ENCODE results near the gene PCDHA10. TPM values are rescaled to one million over a fixed set of nuclear protein-coding genes. Genes with fewer than 3 reads are reported as not detected.

Gene PCDHA10
- total RNA-seq = not detected in 2 replicates

GRCh38 chr5:140855772-140856674 is at the start of gene PCDHA10:
Gene PCDHA10, plus strand, starts transcription at chr5:140855897. Its CDS starts 152 bp downstream, at chr5:140856049.

GRCh38 chr5:140806834-140807775 is 48.6 kb upstream of the PCDHA10 start, which contains the start of gene PCDHA4:
Gene PCDHA4, plus strand, starts transcription at chr5:140807068.

GRCh38 chr5:140821375-140822280 is 34.1 kb upstream of the PCDHA10 start, which contains the start of gene PCDHA5:
Gene PCDHA5, plus strand, starts transcription at chr5:140821613.

GRCh38 chr5:140827704-140828361 is 27.9 kb upstream of the PCDHA10 start, which contains the start of gene PCDHA6:
Gene PCDHA6, plus strand, starts transcription at chr5:140827960. Its CDS starts 132 bp downstream, at chr5:140828092.

GRCh38 chr5:140833993-140834392 is 21.7 kb upstream of the PCDHA10 start, which contains the start of gene PCDHA7:
Gene PCDHA7, plus strand, starts transcription at chr5:140834269. Its CDS starts 115 bp downstream, at chr5:140834384.

GRCh38 chr5:140840978-140841962 is 14.4 kb upstream of the PCDHA10 start, which contains the start of gene PCDHA8:
Gene PCDHA8, plus strand, starts transcription at chr5:140841187. Its CDS starts 135 bp downstream, at chr5:140841322.

GRCh38 chr5:140848139-140849102 is 7.3 kb upstream of the PCDHA10 start, which contains the start of gene PCDHA9:
Gene PCDHA9, plus strand, starts transcription at chr5:140848382. Its CDS starts 114 bp downstream, at chr5:140848496.

GRCh38 chr5:140868721-140869554 is 13.2 kb downstream of the PCDHA10 start, which contains the start of gene PCDHA11:
Gene PCDHA11, plus strand, starts transcription at chr5:140868957. Its CDS starts 147 bp downstream, at chr5:140869104.

GRCh38 chr5:140875085-140876065 is 19.7 kb downstream of the PCDHA10 start, which contains the start of gene PCDHA12:
Gene PCDHA12, plus strand, starts transcription at chr5:140875308. Its CDS starts 165 bp downstream, at chr5:140875473.

GRCh38 chr5:140881889-140882590 is 26.3 kb downstream of the PCDHA10 start, which contains the start of gene PCDHA13:
Gene PCDHA13, plus strand, starts transcription at chr5:140882124. Its CDS starts 145 bp downstream, at chr5:140882269.

Other genes starting within 250 kb of the PCDHA10 start
- 0.35 TPM in 1 of 2 replicates, not detected in the other for gene CD14, start 222.7 kb upstream of the PCDHA10 start, total RNA-seq
- gene TMCO6, start 216.4 kb upstream of the PCDHA10 start, total RNA-seq = 20.9 and 39.2 TPM in 2 replicates
- 64.0 and 70.0 TPM in 2 replicates for gene NDUFA2, start 208.3 kb upstream of the PCDHA10 start, total RNA-seq
- gene IK, start 208.1 kb upstream of the PCDHA10 start, total RNA-seq = 74.9 and 77.6 TPM in 2 replicates
- gene WDR55, start 191.0 kb upstream of the PCDHA10 start, total RNA-seq = 12.9 and 19.2 TPM in 2 replicates
- 0.28 and 0.35 TPM in 2 replicates for gene DND1, start 182.3 kb upstream of the PCDHA10 start, total RNA-seq
- 83.6 TPM in 2 replicates for gene HARS1, start 164.5 kb upstream of the PCDHA10 start, total RNA-seq
- 33.1 and 35.0 TPM in 2 replicates for gene HARS2, start 164.4 kb upstream of the PCDHA10 start, total RNA-seq
- gene ZMAT2, start 155.4 kb upstream of the PCDHA10 start, total RNA-seq = 33.2 and 34.5 TPM in 2 replicates
- 0.14 TPM in 2 replicates for gene PCDHA1, start 69.8 kb upstream of the PCDHA10 start, total RNA-seq
- not detected in 2 replicates for gene PCDHA2, start 61.0 kb upstream of the PCDHA10 start, total RNA-seq
- gene PCDHA3, start 54.8 kb upstream of the PCDHA10 start, total RNA-seq = not detected in 2 replicates
- 0.23 and 0.42 TPM in 2 replicates for gene PCDHA4, start 48.8 kb upstream of the PCDHA10 start, total RNA-seq
- gene PCDHA5, start 34.3 kb upstream of the PCDHA10 start, total RNA-seq = not detected in 2 replicates
- gene PCDHA6, start 27.9 kb upstream of the PCDHA10 start, total RNA-seq = not detected in 2 replicates
- not detected in 2 replicates for gene PCDHA7, start 21.6 kb upstream of the PCDHA10 start, total RNA-seq
- gene PCDHA8, start 14.7 kb upstream of the PCDHA10 start, total RNA-seq = not detected in 2 replicates
- gene PCDHA9, start 7.5 kb upstream of the PCDHA10 start, total RNA-seq = not detected in 2 replicates
- not detected in 2 replicates for gene PCDHA11, start 13.1 kb downstream of the PCDHA10 start, total RNA-seq
- not detected in 2 replicates for gene PCDHA12, start 19.4 kb downstream of the PCDHA10 start, total RNA-seq
- not detected in 2 replicates for gene PCDHA13, start 26.2 kb downstream of the PCDHA10 start, total RNA-seq
- gene PCDHAC1, start 70.4 kb downstream of the PCDHA10 start, total RNA-seq = 0.07 TPM in 1 of 2 replicates, not detected in the other
- 0.42 and 1.1 TPM in 2 replicates for gene PCDHAC2, start 110.6 kb downstream of the PCDHA10 start, total RNA-seq
- gene PCDHB1, start 195.5 kb downstream of the PCDHA10 start, total RNA-seq = not detected in 2 replicates
- 0.14 TPM in 1 of 2 replicates, not detected in the other for gene PCDHB2, start 238.7 kb downstream of the PCDHA10 start, total RNA-seq
- 0.05 TPM in 1 of 2 replicates, not detected in the other for gene PCDHB3, start 244.6 kb downstream of the PCDHA10 start, total RNA-seq

All from airway epithelial cell (primary cell).